Immature natural killer cell (primary cell): Measurements from ENCODE around the gene TINAGL1. TPM values are rescaled to one million over a fixed set of nuclear protein-coding genes. Genes with fewer than 3 reads are reported as not detected.

Experiments
- DNase-seq, 3 donors: peaks; one replicate each; pipeline ENCODE4 v3.0.0; 2022; ENCODE audit warnings: mixed read lengths in 1 of 3
- H3K27ac Mint-ChIP-seq, 6 donors: one replicate each; pipeline ENCODE4 v1.8.0; 2020; ENCODE audit warnings: mixed read lengths in 6 of 6, mild to moderate bottlenecking in 5 of 6, inconsistent platforms in 4 of 6, moderate library complexity in 3 of 6
- H3K27me3 Mint-ChIP-seq, 3 donors: one replicate each; pipeline ENCODE4 v1.8.0; 2020 to 2021; ENCODE audit warnings: low read depth in 3 of 3, mild to moderate bottlenecking in 3 of 3, mixed read lengths in 3 of 3, moderate library complexity in 3 of 3, inconsistent platforms in 1 of 3
- H3K36me3 Mint-ChIP-seq, 3 donors: one replicate each; pipeline ENCODE4 v1.8.0; 2020; ENCODE audit warnings: mixed read lengths in 3 of 3, inconsistent platforms in 2 of 3, mild to moderate bottlenecking in 2 of 3
- H3K4me1 Mint-ChIP-seq, 2 donors: one replicate each; pipeline ENCODE4 v1.8.0; 2020; ENCODE audit warnings: inconsistent platforms in 2 of 2, mild to moderate bottlenecking in 2 of 2, mixed read lengths in 2 of 2, moderate library complexity in 1 of 2
- H3K4me3 Mint-ChIP-seq, 5 donors: one replicate each; pipeline ENCODE4 v1.8.0; 2020; ENCODE audit warnings: mild to moderate bottlenecking in 5 of 5, mixed read lengths in 5 of 5, inconsistent platforms in 3 of 5, moderate library complexity in 3 of 5
- H3K9me3 Mint-ChIP-seq, 6 donors: one replicate each; pipeline ENCODE4 v1.8.0; 2020; ENCODE audit warnings: mild to moderate bottlenecking in 6 of 6, mixed read lengths in 6 of 6, inconsistent platforms in 4 of 6, moderate library complexity in 3 of 6
- polyA plus RNA-seq, 3 donors: library from polyadenylated mRNA; unstranded; fragments of 300-500 nt; fragmentation: Illumina TruSeq; gene quantifications; one replicate each; pipeline ENCODE4 v1.2.3, GENCODE V29; 2021

TINAGL1 gene
- polyA plus RNA-seq, 3 donors from 2014 or later = not detected

DNA sequence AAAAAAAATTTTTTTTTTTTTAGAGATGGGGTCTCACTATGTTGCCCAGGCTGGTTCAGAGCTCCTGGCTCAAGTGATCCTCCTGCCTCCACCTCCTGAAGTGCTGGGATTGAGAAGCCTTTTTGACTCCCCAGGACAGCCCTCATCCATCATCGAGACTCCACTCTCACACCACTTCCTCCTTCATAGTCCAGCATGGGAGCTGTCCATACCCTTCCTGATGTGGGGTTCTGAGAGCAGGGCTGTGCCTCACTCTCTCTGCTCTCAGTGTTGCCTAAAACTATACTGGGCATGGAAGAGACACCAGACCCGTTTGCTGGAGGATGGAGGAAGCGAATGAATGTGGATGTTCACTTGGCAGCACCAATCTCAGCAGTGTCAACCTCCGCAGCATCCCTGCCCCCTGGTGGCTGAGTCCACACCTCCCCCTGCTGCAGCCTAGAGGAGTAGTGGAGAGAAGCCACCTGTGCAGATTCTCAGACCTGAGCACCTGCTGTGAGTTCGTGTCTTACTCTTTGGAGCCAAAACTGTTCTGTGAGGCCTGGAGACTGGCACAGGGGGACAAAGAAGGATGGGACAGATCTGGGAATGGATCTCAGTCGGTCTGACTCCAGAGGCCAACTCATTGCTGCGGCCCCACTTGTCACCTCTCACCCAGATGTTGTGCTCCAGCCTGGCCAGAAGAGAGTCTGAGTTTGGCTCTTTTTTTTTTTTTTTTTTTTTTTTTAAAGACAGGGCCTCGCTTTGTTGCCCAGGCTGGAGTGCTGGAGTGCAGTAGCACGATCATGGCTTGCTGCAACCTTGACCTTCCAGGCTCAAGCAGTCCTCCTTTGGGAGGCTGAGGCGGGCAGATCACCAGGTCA is 17.7 kb downstream of the TINAGL1 start:
- Mint-ChIP-seq H3K27me3 (peaks cover 6 to 8% (median 6%) of the 10 kb centered on the region in 3 donors), H3K27ac (no peak overlapping the region), H3K4me3 (no peak overlapping the region), H3K4me1 (no peaks in the 10 kb centered on the region), H3K36me3 (no peaks in the 10 kb centered on the region), H3K9me3 (no peaks in the 10 kb centered on the region)
- DNase-seq = peak; percentile 26 to 50 (median 26)

DNA sequence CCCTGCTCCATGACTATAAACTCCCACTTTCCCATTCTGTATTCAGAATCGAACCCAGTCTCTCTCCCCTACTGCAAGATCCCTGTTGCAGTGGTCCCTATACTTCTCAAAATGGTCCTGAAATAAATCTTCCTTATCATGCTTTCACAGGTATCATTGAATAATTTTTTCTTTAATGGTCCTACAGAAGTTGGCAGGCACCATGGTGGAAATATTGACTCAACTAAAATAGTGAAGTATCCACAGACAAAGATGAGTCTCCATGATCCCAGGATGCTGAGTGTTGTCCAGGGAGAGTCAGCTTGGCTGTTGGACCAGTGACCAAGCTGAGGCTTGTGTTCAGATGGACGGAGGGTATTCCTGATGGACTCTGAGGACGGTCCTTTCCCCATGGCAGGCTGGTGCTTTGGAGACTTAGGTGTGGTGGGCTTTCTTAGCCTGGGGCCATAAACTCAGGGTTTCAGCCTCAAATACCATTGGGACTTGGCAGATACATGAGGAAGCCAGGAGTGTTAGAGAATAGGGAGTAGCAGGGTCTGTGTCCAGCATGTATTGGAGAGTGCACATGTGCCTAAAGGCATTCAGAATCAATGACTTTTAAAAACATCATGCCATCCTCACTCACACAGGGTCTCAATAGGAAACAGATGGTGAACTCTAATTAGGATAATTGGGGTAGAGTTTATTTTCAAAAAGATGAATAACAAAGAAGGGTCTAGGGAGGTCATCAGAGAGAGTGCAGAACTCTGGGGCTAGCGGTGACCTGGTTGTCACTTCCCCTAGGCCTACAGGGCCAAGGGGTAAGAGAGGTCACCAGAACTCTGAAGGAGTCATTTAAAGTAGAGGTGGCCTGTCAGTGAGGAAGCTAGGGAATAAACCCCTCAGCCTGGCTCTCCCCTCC is 19.8 kb downstream of the TINAGL1 start:
- DNase-seq = no peak
- Mint-ChIP-seq H3K27ac (no peak overlapping the region), H3K36me3 (no peaks in the 10 kb centered on the region), H3K27me3 (peaks cover 0 to 7% (median 6%) of the 10 kb centered on the region in 3 donors), H3K4me3 (no peak overlapping the region), H3K9me3 (no peaks in the 10 kb centered on the region), H3K4me1 (no peaks in the 10 kb centered on the region)

DNA sequence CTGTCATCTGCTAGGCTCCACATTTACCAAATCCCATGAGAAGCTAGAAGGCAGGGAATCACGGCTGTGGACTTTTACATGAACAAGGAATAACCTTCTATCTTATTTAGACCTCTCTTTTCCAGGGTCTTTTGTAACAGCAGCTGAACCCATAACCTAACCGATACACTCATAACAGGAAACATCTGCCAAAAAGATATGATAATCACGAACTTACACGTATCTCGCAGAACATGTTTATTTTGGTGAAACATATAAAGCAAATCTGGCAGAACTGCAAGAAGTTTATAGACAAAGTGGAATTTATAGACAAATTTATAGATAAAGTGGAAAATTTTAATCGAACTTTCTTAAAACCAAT is 20.4 kb downstream of the TINAGL1 start:
- H3K4me3 Mint-ChIP-seq = no peak overlapping the region
- no peak overlapping the region for H3K27ac Mint-ChIP-seq
- no peaks in the 10 kb centered on the region for H3K9me3 Mint-ChIP-seq
- no peak for DNase-seq
- H3K36me3 Mint-ChIP-seq = no peaks in the 10 kb centered on the region
- peaks cover 0 to 7% (median 6%) of the 10 kb centered on the region in 3 donors for H3K27me3 Mint-ChIP-seq
- no peaks in the 10 kb centered on the region for H3K4me1 Mint-ChIP-seq

DNA sequence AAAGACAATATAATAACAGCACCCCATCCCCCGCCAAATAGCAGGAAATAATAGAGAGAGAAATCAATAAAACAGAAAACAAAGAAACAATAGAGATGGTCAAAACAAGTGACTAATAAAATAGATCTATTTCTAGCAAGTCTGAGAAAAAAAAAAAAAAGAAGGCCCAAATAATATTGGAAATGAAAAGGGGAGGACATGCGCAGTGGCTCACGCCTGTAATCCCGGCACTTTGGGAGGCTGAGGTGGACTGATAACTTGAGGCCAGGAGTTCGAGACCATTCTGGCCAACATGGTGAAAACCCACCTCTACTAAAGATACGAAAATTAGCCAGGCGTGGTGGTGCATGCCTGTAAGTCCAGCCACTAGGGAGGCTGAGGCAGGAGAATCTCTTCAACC is 22.7 kb downstream of the TINAGL1 start:
- no peaks in the 10 kb centered on the region for H3K4me1 Mint-ChIP-seq
- H3K27me3 Mint-ChIP-seq = peaks cover 0 to 6% (median 5%) of the 10 kb centered on the region in 3 donors
- no peak overlapping the region for H3K27ac Mint-ChIP-seq

DNA sequence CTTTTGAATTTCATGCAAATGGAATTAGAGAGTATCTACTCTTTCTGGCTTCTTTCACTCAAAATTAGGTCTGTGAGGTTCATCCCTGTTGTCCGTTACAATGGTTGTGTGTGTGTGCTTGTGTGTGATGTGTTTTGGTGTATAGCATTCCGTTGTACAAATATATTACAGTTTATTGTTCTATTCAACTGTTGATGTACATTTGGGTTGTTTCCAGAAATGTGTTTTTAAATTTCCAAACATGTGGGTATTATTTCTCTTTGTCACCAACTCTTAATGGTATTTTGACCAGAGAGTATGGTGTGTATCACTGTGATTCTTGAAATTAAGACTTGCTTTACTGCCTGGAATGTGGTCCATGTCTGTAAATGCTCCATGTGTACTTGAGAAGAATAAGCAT is 24.3 kb downstream of the TINAGL1 start:
- Mint-ChIP-seq H3K36me3 (no peaks in the 10 kb centered on the region), H3K27me3 (peaks cover 0 to 5% (median 3%) of the 10 kb centered on the region in 3 donors)
- no peak for DNase-seq

More for the DNA sequence above, 22.7 kb downstream of the TINAGL1 start:
- H3K9me3 Mint-ChIP-seq = no peaks in the 10 kb centered on the region
- no peak for DNase-seq
- H3K4me3 Mint-ChIP-seq = no peak overlapping the region
- no peaks in the 10 kb centered on the region for H3K36me3 Mint-ChIP-seq

DNA sequence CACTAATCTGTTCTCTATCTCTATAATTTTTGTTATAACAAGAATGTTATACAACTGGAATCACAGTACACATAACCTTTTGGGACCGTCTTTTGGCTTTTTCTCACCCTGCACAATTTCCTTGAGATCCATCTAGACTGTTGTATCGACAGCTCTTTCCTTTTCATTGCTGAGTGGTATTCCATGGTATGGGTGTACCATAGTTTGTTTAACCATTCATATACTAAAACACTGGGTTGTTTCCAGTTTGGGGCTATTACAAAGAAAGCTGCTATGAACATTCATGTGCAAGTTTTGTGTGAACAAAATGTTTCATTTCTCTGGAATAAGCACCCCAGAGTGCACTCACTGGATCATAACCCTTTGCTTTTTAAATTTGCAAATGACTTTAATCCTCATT is 25.8 kb downstream of the TINAGL1 start:
- Mint-ChIP-seq H3K4me1 (no peaks in the 10 kb centered on the region), H3K27me3 (peaks cover 0 to 5% (median 0%) of the 10 kb centered on the region in 3 donors), H3K9me3 (no peaks in the 10 kb centered on the region), H3K27ac (no peak overlapping the region), H3K4me3 (no peak overlapping the region), H3K36me3 (no peaks in the 10 kb centered on the region)
- no peak for DNase-seq

More for the DNA sequence above, 24.3 kb downstream of the TINAGL1 start:
- Mint-ChIP-seq H3K27ac (no peak overlapping the region), H3K4me1 (no peaks in the 10 kb centered on the region), H3K9me3 (no peaks in the 10 kb centered on the region), H3K4me3 (no peak overlapping the region)

DNA sequence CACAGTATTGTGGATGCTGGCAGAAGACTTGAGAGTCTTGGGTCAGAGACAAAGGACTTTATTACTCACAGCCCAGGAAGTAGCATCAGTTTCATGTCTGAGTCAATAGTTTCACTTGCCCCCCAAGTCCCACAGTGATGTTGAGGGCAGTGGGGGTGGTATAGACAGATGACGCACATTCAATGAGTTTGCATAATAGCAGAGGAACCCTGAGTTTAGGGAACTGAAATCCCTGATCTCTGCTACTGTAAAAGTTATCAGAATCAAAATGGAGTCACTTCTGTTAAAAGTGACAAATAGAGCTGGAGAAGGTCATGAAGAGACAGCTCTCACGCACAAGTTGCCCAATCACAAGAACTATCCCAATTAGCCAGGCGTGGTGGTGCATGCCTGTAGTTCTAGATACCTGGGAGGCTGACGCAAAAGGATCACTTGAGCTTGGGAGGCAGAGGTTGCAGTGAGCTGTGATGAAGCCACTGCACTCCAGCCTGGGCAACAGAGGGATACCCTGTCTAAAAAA is 29.7 kb downstream of the TINAGL1 start:
- H3K36me3 Mint-ChIP-seq = no peaks in the 10 kb centered on the region
- H3K9me3 Mint-ChIP-seq = no peaks in the 10 kb centered on the region
- H3K27me3 Mint-ChIP-seq = peaks cover 0 to 4% (median 1%) of the 10 kb centered on the region in 3 donors
- DNase-seq = no peak
- no peaks in the 10 kb centered on the region for H3K4me1 Mint-ChIP-seq
- no peak overlapping the region for H3K4me3 Mint-ChIP-seq
- no peak overlapping the region for H3K27ac Mint-ChIP-seq

DNA sequence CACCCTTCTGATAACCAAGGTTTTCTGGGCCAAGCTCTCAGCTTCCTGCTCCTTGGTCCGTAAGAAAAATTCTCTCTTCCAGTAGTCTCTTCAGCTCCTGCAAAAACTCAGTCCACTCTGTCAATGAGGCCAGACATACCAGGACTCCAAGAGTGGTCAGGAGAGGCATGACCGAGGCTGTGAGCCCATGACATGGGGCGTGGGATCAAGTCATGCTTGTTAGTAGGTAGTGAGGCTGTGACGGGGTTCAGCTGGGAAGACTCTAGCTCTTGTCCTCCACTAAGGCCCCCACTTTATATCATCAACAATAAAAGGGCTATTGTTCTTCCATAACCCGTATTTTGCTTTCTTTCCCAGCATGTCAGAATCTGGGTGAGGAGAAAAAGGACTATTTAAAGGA is 31.0 kb downstream of the TINAGL1 start:
- no peak overlapping the region for H3K4me3 Mint-ChIP-seq
- H3K27ac Mint-ChIP-seq = no peak overlapping the region
- no peak for DNase-seq
- H3K9me3 Mint-ChIP-seq = no peaks in the 10 kb centered on the region
- peaks cover 0 to 4% (median 0%) of the 10 kb centered on the region in 3 donors for H3K27me3 Mint-ChIP-seq
- H3K36me3 Mint-ChIP-seq = no peaks in the 10 kb centered on the region
- no peaks in the 10 kb centered on the region for H3K4me1 Mint-ChIP-seq

DNA sequence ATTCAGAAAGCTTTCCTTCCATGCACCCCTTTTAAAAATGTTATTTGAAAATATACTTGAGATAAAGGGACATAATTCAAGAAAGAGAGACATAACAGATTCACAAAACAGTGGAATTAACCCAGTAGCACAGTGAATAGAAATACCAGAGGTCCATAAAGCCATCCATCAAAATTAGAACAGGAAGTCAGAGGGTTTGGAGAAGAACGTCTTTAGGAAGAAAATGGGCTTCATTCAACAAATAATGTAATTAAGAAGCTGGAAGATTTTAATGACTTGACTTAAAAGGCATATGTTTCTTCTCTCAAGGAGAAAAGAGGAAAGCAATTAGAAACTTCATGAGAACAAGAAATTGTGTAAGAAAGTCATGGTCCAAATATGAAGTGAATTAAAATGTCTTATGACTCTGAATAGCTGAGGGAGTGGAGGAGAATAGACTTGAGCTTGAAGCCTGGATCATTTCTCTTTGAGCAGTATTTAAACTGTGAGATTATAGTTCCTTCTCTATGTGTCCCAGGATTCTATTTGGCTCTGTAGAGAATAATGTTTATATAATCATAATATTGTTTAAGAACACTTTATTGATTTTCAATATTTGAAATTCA is 33.3 kb downstream of the TINAGL1 start:
- H3K27ac Mint-ChIP-seq = no peak overlapping the region
- H3K4me1 Mint-ChIP-seq = no peaks in the 10 kb centered on the region
- H3K27me3 Mint-ChIP-seq = peaks cover 0 to 6% (median 2%) of the 10 kb centered on the region in 3 donors
- no peaks in the 10 kb centered on the region for H3K36me3 Mint-ChIP-seq
- no peaks in the 10 kb centered on the region for H3K9me3 Mint-ChIP-seq
- no peak overlapping the region for H3K4me3 Mint-ChIP-seq
- no peak for DNase-seq

DNA sequence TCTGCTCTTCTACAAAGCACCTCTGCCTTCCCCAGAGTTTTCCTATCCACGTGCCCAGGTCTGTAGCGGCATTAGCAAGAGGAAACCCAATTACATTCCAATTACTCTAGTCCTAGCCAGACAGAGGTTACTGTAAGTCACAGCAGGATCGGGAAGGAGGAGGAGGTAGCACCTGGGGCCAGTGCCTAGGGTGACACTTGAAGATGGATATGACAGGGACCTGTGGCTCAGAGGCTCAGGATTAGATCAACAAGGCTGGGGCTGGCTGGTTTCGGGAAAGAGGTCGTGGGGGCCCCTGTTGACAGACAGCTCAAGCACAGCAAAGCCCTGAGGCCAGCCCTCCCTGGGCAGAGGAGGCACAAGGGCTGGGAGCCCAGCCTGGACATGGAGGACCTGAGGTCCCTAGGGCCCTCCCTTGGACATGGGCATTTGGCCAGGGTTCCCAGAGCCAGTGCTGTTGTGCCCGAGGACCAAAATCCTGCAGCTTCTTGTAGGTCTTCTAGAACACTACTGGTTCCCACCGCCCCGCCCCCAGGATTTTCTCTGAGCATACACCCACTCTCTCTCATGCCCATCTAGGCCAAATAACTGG is 38.2 kb downstream of the TINAGL1 start:
- no peak for DNase-seq
- H3K36me3 Mint-ChIP-seq = no peaks in the 10 kb centered on the region
- H3K27ac Mint-ChIP-seq = no peak overlapping the region
- no peaks in the 10 kb centered on the region for H3K9me3 Mint-ChIP-seq
- no peak overlapping the region for H3K4me3 Mint-ChIP-seq
- peaks cover 5 to 7% of the 10 kb centered on the region in 2 donors for H3K4me1 Mint-ChIP-seq
- H3K27me3 Mint-ChIP-seq = peaks cover 4 to 18% (median 14%) of the 10 kb centered on the region in 3 donors

DNA sequence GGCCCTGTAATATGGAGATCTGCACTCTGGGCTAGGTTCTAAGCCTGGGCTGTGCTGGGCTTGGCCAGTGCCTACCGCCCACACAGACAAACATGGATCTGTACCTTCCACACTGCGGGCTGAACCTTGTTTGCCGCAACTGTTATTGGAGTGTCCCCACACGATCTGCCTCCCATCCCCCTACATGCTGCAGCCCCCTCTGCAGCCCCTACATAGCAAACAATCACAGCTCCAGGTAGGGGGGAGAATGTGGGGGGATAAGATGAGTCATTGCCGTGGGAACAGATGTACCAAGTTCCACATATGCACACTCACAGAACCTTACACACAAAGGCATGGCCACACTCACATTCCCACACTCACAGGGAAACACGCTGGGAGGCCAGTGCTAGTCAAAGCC is 39.1 kb downstream of the TINAGL1 start:
- H3K36me3 Mint-ChIP-seq = no peaks in the 10 kb centered on the region
- peaks cover 5 to 7% of the 10 kb centered on the region in 2 donors for H3K4me1 Mint-ChIP-seq
- DNase-seq = no peak
- no peak overlapping the region for H3K27ac Mint-ChIP-seq
- H3K9me3 Mint-ChIP-seq = no peaks in the 10 kb centered on the region
- H3K27me3 Mint-ChIP-seq = peaks cover 4 to 18% (median 14%) of the 10 kb centered on the region in 3 donors
- H3K4me3 Mint-ChIP-seq = no peak overlapping the region

DNA sequence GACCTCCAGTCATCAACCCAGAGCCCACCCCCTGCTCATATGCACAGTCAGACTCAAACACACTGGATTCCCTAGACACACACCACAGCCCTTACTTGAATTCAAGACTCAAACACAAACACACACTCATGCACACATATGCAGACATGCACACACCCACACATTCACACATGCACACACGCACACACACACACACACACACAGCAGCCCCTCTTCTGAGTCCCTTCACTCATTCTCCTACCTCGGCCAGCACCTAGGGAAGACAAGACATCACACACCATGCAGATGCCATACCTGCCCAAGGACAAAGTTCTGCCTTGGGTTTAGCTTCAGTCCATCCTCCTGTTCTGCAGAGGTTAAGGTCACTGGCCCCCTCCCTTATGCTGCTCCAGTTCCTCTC is 39.6 kb downstream of the TINAGL1 start:
- Mint-ChIP-seq H3K27me3 (peaks cover 4 to 18% (median 14%) of the 10 kb centered on the region in 3 donors), H3K36me3 (no peaks in the 10 kb centered on the region), H3K4me1 (peaks cover 5 to 7% of the 10 kb centered on the region in 2 donors), H3K27ac (no peak overlapping the region), H3K4me3 (no peak overlapping the region), H3K9me3 (no peaks in the 10 kb centered on the region)
- DNase-seq = no peak

DNA sequence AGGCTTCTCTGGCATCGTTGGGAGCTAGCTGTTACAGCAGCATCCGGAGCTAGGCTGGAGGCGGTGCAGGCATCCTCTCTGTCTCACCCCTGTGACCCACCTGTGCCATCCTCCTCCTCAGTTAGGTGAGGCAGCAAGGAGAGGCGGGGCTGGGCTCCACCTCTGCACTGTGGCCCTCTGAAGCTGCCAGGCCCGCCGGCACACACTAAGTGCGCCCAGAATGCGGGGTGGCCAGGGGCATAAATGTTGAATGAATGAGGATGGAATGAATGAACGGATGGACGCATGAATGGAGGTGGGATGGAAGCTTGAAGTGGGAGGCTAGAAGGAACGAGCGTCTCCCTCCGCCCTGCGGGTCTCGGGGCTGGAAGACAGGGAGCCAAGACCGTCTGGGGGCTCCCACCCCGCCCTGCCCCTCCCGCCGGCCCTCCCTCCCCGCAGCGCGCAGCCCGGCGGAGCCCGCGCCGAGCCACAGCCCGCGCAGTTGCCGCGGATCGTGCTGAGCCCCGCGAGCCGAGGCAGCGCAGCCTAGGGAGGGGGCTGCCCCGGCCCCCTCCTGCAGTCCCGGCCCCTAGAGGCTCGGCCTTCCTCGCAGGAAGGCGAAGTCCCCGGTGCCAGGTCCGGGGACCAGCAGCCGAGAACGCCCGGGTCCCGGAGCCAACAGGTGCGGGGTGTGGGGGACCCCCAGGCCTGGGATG is 41.1 kb downstream of the TINAGL1 start, which contains the start of gene HCRTR1:
Gene HCRTR1 (plus strand): TSS at position 472 of the 698 bp plus-strand sequence. CDS start 1,504 bp downstream, outside the sequence.
- peak within 1 kb of the TSS; percentile 42 to 78 (median 57) for H3K4me3 Mint-ChIP-seq
- H3K27me3 Mint-ChIP-seq = peaks cover 4 to 18% (median 14%) of the 10 kb centered on the region in 3 donors
- H3K27ac Mint-ChIP-seq = no peak within 1 kb of the TSS
- H3K4me1 Mint-ChIP-seq = peaks cover 10 to 15% of the 10 kb centered on the region in 2 donors
- no peak for DNase-seq
- no peaks in the 10 kb centered on the region for H3K36me3 Mint-ChIP-seq
- no peaks in the 10 kb centered on the region for H3K9me3 Mint-ChIP-seq
